GM23338 (cell line): Measurements from ENCODE around the gene MYO7B. TPM values are rescaled to one million over a fixed set of nuclear protein-coding genes. Genes with fewer than 3 reads are reported as not detected.

Experiments
- ATAC-seq: fragments of 200-7000 bp; cut with Tn5 transposase; 3 replicates; pipeline ENCODE4 v1.9.1; 2020
- DNase-seq: peaks from one replicate; pipeline ENCODE4 v3.0.0-alpha.2; 2015; ENCODE audit warnings: low spot score
- H2AFZ ChIP-seq: fragments of 200-600 bp; sonication (generic); 2 replicates; pipeline ENCODE4 v1.8.0; 2016; ENCODE audit warnings: antibody characterized with exemption, mild to moderate bottlenecking, moderate library complexity
- H3F3A ChIP-seq: fragments of 200-600 bp; sonication (generic); replicated peaks from 2 replicates; pipeline ENCODE4 v1.8.0; 2017; ENCODE audit warnings: antibody characterized with exemption, mixed run types, low read depth
- H3K27ac ChIP-seq: fragments of 200-600 bp; sonication (generic); 2 replicates; pipeline ENCODE4 v1.6.1; 2016; ENCODE audit warnings: low read depth
- H3K27me3 ChIP-seq: fragments of 200-600 bp; sonication (generic); 2 replicates; pipeline ENCODE4 v1.8.0; 2016; ENCODE audit warnings: mild to moderate bottlenecking, mixed run types, moderate library complexity; ENCODE audit not compliant: insufficient read depth
- H3K36me3 ChIP-seq: fragments of 200-600 bp; sonication (generic); 2 replicates; pipeline ENCODE4 v1.8.0; 2016; ENCODE audit warnings: mild to moderate bottlenecking; ENCODE audit not compliant: insufficient read depth
- H3K4me1 ChIP-seq: fragments of 200-600 bp; sonication (generic); 2 replicates; pipeline ENCODE4 v1.8.0; 2016; ENCODE audit warnings: mild to moderate bottlenecking, moderate library complexity; ENCODE audit not compliant: insufficient read depth
- H3K4me2 ChIP-seq: fragments of 200-600 bp; sonication (generic); 2 replicates; pipeline ENCODE4 v1.7.1; 2017; ENCODE audit warnings: mixed run types
- H3K4me3 ChIP-seq: fragments of 200-600 bp; sonication (generic); 2 replicates; pipeline ENCODE4 v1.6.1; 2016; ENCODE audit warnings: mixed run types
- H3K79me2 ChIP-seq: fragments of 200-600 bp; sonication (generic); replicated peaks from 2 replicates; pipeline ENCODE4 v1.8.0; 2017; ENCODE audit warnings: mild to moderate bottlenecking; ENCODE audit not compliant: insufficient read depth
- H3K9me2 ChIP-seq: fragments of 200-600 bp; sonication (generic); 2 replicates; pipeline ENCODE4 v1.8.0; 2017; ENCODE audit not compliant: insufficient read depth
- H4K20me1 ChIP-seq: fragments of 200-600 bp; sonication (generic); replicated peaks from 2 replicates; pipeline ENCODE4 v1.8.0; 2017; ENCODE audit warnings: mild to moderate bottlenecking; ENCODE audit not compliant: insufficient read depth
- H3K27ac Mint-ChIP-seq: 2 replicates; pipeline ENCODE4 v1.8.0; 2020; ENCODE audit warnings: inconsistent platforms, mild to moderate bottlenecking, moderate library complexity, mixed read lengths
- H3K27me3 Mint-ChIP-seq: 3 replicates; pipeline ENCODE4 v1.8.0; 2022; ENCODE audit warnings: low read depth, mild to moderate bottlenecking, moderate library complexity, mixed read lengths, inconsistent platforms; ENCODE audit not compliant: insufficient read depth, poor library complexity
- H3K36me3 Mint-ChIP-seq: 3 replicates; pipeline ENCODE4 v1.8.0; 2021; ENCODE audit warnings: low read depth, mild to moderate bottlenecking, inconsistent platforms, moderate library complexity, mixed read lengths
- H3K4me1 Mint-ChIP-seq: 3 replicates; pipeline ENCODE4 v1.8.0; 2020; ENCODE audit warnings: mild to moderate bottlenecking, inconsistent platforms, mixed read lengths
- H3K4me3 Mint-ChIP-seq: 3 replicates; pipeline ENCODE4 v1.8.0; 2021; ENCODE audit warnings: moderate library complexity, mild to moderate bottlenecking, inconsistent platforms, mixed read lengths
- H3K9me3 Mint-ChIP-seq: 3 replicates; pipeline ENCODE4 v1.8.0; 2020; ENCODE audit warnings: moderate library complexity, mild to moderate bottlenecking, inconsistent platforms, mixed read lengths
- CTCF ChIP-seq, 2 experiments: fragments of 200-600 bp in 1 of 2; sonication (generic) in 1 of 2; conservative IDR thresholded peaks; 2 replicates each; pipeline versions ENCODE4 v1.5.1 to v1.6.1; 2016 to 2017; ENCODE audit warnings: antibody characterized with exemption in 2 of 2, low read depth in 2 of 2, mild to moderate bottlenecking in 2 of 2, moderate library complexity in 1 of 2
- JUNB ChIP-seq: IDR thresholded peaks from one replicate; pipeline ENCODE4 v1.6.1; 2016; ENCODE audit warnings: antibody characterized with exemption; ENCODE audit not compliant: unreplicated experiment
- NANOG ChIP-seq: IDR thresholded peaks from 2 replicates; pipeline ENCODE4 v1.6.1; 2016; ENCODE audit warnings: antibody characterized with exemption, borderline replicate concordance
- STAT1 ChIP-seq: IDR thresholded peaks from one replicate; pipeline ENCODE4 v1.6.1; 2016; ENCODE audit warnings: antibody characterized with exemption; ENCODE audit not compliant: unreplicated experiment
- ZNF114 ChIP-seq: fragments of 250-450 bp; sonication (Bioruptor Pico); IDR thresholded peaks from 2 replicates; pipeline ENCODE4 v1.5.0; 2020; ENCODE audit warnings: mild to moderate bottlenecking, moderate library complexity
- ZNF331 ChIP-seq: fragments of 250-450 bp; sonication (Bioruptor Pico); IDR thresholded peaks from 2 replicates; pipeline ENCODE4 v1.5.0; 2020; ENCODE audit warnings: low read depth, mild to moderate bottlenecking, moderate library complexity
- ZNF462 ChIP-seq: fragments of 250-450 bp; sonication (Bioruptor Pico); IDR thresholded peaks from 2 replicates; pipeline ENCODE4 v1.5.0; 2020; ENCODE audit warnings: mild to moderate bottlenecking, moderate library complexity
- polyA plus RNA-seq: library from polyadenylated mRNA; unstranded; fragments of >200 nt; fragmentation: Nextera tagmentation; extraction: Ambion mirVana; gene quantifications from 2 replicates; pipeline ENCODE4 v1.2.1, GENCODE V29; 2016
- total RNA-seq: library from RNA; depleted of rRNA; stranded (reverse); fragments of >200 nt; shearing (Covaris generic); gene quantifications from 2 replicates; pipeline ENCODE4 v1.2.3, GENCODE V29; 2014
- TF ChIP-seq, protein P1 (sequence below): IDR thresholded peaks from 2 replicates; pipeline ENCODE4 v1.6.1; 2016; ENCODE audit warnings: antibody characterized with exemption

MYO7B gene
- total and polyA plus RNA-seq, 2 experiments from 2014 or later = not detected

- Histone ChIP-seq H3K4me1 (no peaks in the 10 kb centered on the region), H4K20me1 (no peaks in the 10 kb centered on the region), H3K9me2 (peaks cover 3% of the 10 kb centered on the region; the same call in 1 of the 2 replicates), H3K4me2 (no peak overlapping the region), H2AFZ (no peak overlapping the region), H3F3A (no peaks in the 10 kb centered on the region), H3K27me3 (no peaks in the 10 kb centered on the region), H3K27ac (no peak overlapping the region), H3K4me3 (no peak overlapping the region), H3K79me2 (no peaks in the 10 kb centered on the region), H3K36me3 (no peaks in the 10 kb centered on the region)
- TF ChIP-seq, protein P1, sequence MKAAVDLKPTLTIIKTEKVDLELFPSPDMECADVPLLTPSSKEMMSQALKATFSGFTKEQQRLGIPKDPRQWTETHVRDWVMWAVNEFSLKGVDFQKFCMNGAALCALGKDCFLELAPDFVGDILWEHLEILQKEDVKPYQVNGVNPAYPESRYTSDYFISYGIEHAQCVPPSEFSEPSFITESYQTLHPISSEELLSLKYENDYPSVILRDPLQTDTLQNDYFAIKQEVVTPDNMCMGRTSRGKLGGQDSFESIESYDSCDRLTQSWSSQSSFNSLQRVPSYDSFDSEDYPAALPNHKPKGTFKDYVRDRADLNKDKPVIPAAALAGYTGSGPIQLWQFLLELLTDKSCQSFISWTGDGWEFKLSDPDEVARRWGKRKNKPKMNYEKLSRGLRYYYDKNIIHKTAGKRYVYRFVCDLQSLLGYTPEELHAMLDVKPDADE = no peak
- no peak overlapping the region for H3K27ac Mint-ChIP-seq
- no peaks in the 10 kb centered on the region; the same call in 2 of the 3 replicates for H3K36me3 Mint-ChIP-seq
- DNase-seq (no peak), ATAC-seq (0 out of 3 replicates have a peak, but pooled peaks have one; percentile 37)
- H3K4me3 Mint-ChIP-seq = no peak overlapping the region
- peaks cover 15% of the 10 kb centered on the region for H3K27me3 Mint-ChIP-seq
- H3K4me1 Mint-ChIP-seq = no peaks in the 10 kb centered on the region
- H3K9me3 Mint-ChIP-seq = peaks cover 5% of the 10 kb centered on the region; the same call in 1 of the 3 replicates
These were observed 75.8 kb downstream of the MYO7B start for GRCh38 chr2:127611076-127611925.

DNA sequence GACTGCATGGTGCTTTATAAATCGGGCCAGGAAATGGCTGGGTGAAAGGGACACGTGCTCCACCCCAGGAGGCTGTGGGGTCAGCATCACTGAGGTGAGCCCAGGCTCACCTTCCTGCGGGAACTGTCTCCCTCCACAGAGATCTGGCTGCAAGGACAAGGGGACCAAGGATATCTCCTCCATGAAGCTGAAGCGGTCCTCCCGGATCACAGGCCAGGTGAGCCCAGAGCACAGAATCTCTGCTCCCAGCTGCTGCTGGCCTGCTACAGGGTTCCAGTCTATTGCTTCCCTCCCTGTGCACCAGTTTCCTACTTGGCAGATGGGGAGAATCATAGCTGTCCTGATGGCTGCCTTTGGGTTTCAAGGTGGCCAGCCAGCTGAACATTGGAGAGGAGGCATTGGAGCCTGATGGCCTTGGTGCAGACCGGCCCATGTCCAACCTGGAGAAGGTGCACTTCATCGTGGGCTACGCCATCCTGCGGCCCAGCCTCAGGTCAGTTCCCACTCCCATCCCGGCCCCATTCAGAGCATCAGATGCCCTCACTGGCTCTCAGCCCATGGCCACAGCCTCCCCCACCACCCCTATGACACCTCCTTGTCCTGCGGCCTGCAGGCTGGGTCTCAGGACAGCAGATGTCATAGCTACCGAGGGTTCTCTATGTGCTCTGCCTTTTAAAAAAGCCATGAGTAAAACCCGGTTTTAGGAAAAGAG, 76.8 kb downstream of the MYO7B start:
- H3K4me1 Mint-ChIP-seq = no peaks in the 10 kb centered on the region
- Histone ChIP-seq H3K27ac (no peak overlapping the region), H3K27me3 (no peaks in the 10 kb centered on the region), H3K4me2 (no peak overlapping the region), H3K4me3 (no peak overlapping the region), H2AFZ (no peak overlapping the region; the same call in 1 of the 2 replicates), H4K20me1 (no peaks in the 10 kb centered on the region), H3K79me2 (no peaks in the 10 kb centered on the region), H3K9me2 (peaks cover 3% of the 10 kb centered on the region; the same call in 1 of the 2 replicates), H3K4me1 (no peaks in the 10 kb centered on the region), H3F3A (no peaks in the 10 kb centered on the region), H3K36me3 (no peaks in the 10 kb centered on the region)
- H3K9me3 Mint-ChIP-seq = peaks cover 5% of the 10 kb centered on the region; the same call in 1 of the 3 replicates
- no peak for DNase-seq
- peaks cover 15% of the 10 kb centered on the region for H3K27me3 Mint-ChIP-seq
- H3K4me3 Mint-ChIP-seq = no peak overlapping the region
- no peaks in the 10 kb centered on the region; the same call in 2 of the 3 replicates for H3K36me3 Mint-ChIP-seq
- no peak overlapping the region for H3K27ac Mint-ChIP-seq
- no peak for ATAC-seq
- TF ChIP-seq STAT1 = no peak
- TF ChIP-seq ZNF331 = no peak
- TF ChIP-seq ZNF462 (CRISPR knock-in tag) = no peak
- no peak for TF ChIP-seq CTCF (conservative IDR thresholded peaks at IDR 0.05; ENCODE audit: low read depth in 2 of 2)
- no peak for TF ChIP-seq ZNF114 (CRISPR knock-in tag)
- TF ChIP-seq, protein P1 = no peak
- no peak for TF ChIP-seq JUNB
- TF ChIP-seq NANOG = no peak
